K562 (cell line): Measurements from ENCODE around the gene YTHDC2. TPM values are rescaled to one million over a fixed set of nuclear protein-coding genes. Genes with fewer than 3 reads are reported as not detected.

ENCODE experiments used
- ATAC-seq: fragments of 200-7000 bp; cut with Tn5 transposase; 3 replicates; pipeline ENCODE4 v1.9.1; 2020; ENCODE audit warnings: moderate library complexity
- BruUV-seq: library from RNA; stranded (reverse); fragments of 400-500 nt; replicated peaks from 2 replicates; lab custom pipeline; 2021; lab: Mats Ljungman, UMichigan
- CTCF ChIA-PET: fragments of 300-600 bp; formaldehyde crosslinking; extraction: SDS; loops from one replicate; lab custom pipeline; 2021; ENCODE audit warnings: low intra/inter-chr PET ratio; lab: Yijun Ruan, JAX
- POLR2A ChIA-PET: fragments of 300-600, 350-650 bp; sonication (Branson Sonifier 250); formaldehyde crosslinking; extraction: SDS; loops from one replicate; lab custom pipeline; 2021; ENCODE audit warnings: antibody characterized with exemption, inconsistent platforms; lab: Yijun Ruan, JAX
- DNase-seq, 4 experiments: peaks; one replicate each; pipeline versions ENCODE4 v3.0.0 to v3.0.0-alpha.2; 2011 to 2018; ENCODE audit warnings: low spot score in 3 of 4, mixed read lengths in 3 of 4; ENCODE audit errors: extremely low read depth in 1 of 4
- FAIRE-seq: peaks from 2 replicates; lab custom pipeline; 2011; peaks lifted over from hg19 to GRCh38; lab: Jason Lieb, UNC
- H2AFZ ChIP-seq: 2 replicates; pipeline ENCODE4 v1.6.0; 2011; ENCODE audit warnings: low read depth, low read length, control low read depth, inconsistent platforms
- H3K27ac ChIP-seq: fragments of 200-600 bp; 3 replicates; pipeline ENCODE4 v1.8.0; 2011; ENCODE audit warnings: low read depth, mild to moderate bottlenecking, control low read depth, inconsistent platforms, low read length, moderate library complexity, mixed read lengths; ENCODE audit errors: extremely low read depth
- H3K27me3 ChIP-seq, 2 experiments: fragments of 300-600 bp in 1 of 2; 2 replicates in 1 of 2; 3 replicates in 1 of 2; pipeline versions ENCODE4 v1.6.0 to v1.8.0; 2011; ENCODE audit warnings: inconsistent platforms in 2 of 2, low read length in 2 of 2, mild to moderate bottlenecking in 1 of 2, mixed read lengths in 1 of 2, moderate library complexity in 1 of 2; ENCODE audit not compliant: control insufficient read depth in 2 of 2, insufficient read depth in 2 of 2
- H3K36me3 ChIP-seq: fragments of 300-600 bp; 3 replicates; pipeline ENCODE4 v1.8.0; 2011; ENCODE audit warnings: mild to moderate bottlenecking, low read length, inconsistent platforms; ENCODE audit not compliant: control insufficient read depth, insufficient read depth
- H3K4me1 ChIP-seq, 2 experiments: fragments of 200-600 bp in 1 of 2; replicated peaks in 1 of 2; 2 replicates in 1 of 2; 3 replicates in 1 of 2; pipeline versions ENCODE4 v1.5.1 to v1.8.0; 2011; ENCODE audit warnings: inconsistent platforms in 2 of 2, low read length in 2 of 2, mild to moderate bottlenecking in 1 of 2, mixed read lengths in 1 of 2, moderate library complexity in 1 of 2; ENCODE audit not compliant: control insufficient read depth in 2 of 2, insufficient read depth in 2 of 2
- H3K4me2 ChIP-seq: 2 replicates; pipeline ENCODE4 v1.6.1; 2011; ENCODE audit warnings: low read length, control low read depth, inconsistent platforms, mixed read lengths; ENCODE audit not compliant: insufficient read depth
- H3K4me3 ChIP-seq: fragments of 200-600 bp; sonication (generic), shearing (Covaris generic); 2 replicates; pipeline ENCODE4 v1.5.1; 2016; ENCODE audit warnings: control low read depth, inconsistent platforms
- H3K79me2 ChIP-seq: fragments of 200-600 bp; 3 replicates; pipeline ENCODE4 v1.8.0; 2011; ENCODE audit warnings: low read length, inconsistent platforms; ENCODE audit not compliant: control insufficient read depth, insufficient read depth
- H3K9ac ChIP-seq, 2 experiments: 2 replicates each; pipeline versions ENCODE4 v1.6.0 to v1.6.1; 2011; ENCODE audit warnings: low read depth in 2 of 2, low read length in 2 of 2, control low read depth in 1 of 2, inconsistent platforms in 1 of 2, mild to moderate bottlenecking in 1 of 2, mixed read lengths in 1 of 2; ENCODE audit not compliant: insufficient read depth in 1 of 2
- H3K9me1 ChIP-seq: one replicate; pipeline ENCODE4 v1.6.0; 2011; ENCODE audit warnings: inconsistent platforms, mild to moderate bottlenecking, low read length, moderate library complexity; ENCODE audit not compliant: control insufficient read depth, insufficient read depth
- H3K9me3 ChIP-seq: replicated peaks from 2 replicates; pipeline ENCODE4 v1.5.1; 2011; ENCODE audit warnings: low read depth, low read length, inconsistent platforms; ENCODE audit not compliant: control insufficient read depth, insufficient read depth
- H4K20me1 ChIP-seq: replicated peaks from 2 replicates; pipeline ENCODE4 v1.6.1; 2011; ENCODE audit warnings: low read length, inconsistent platforms, mixed read lengths; ENCODE audit not compliant: control insufficient read depth, insufficient read depth
- DEAF1 ChIP-seq: fragments of 450-650 bp; formaldehyde crosslinking; IDR thresholded peaks from 2 replicates; pipeline ENCODE4 v1.4.0; 2020; ENCODE audit warnings: mild to moderate bottlenecking, moderate library complexity
- LARP7 ChIP-seq: fragments of 450-650 bp; IDR thresholded peaks from 2 replicates; pipeline ENCODE4 v1.6.1; 2016
- MEF2A ChIP-seq: IDR thresholded peaks from 2 replicates; pipeline ENCODE4 v1.6.1; 2011; ENCODE audit warnings: low read depth, mild to moderate bottlenecking, low read length, moderate library complexity; ENCODE audit not compliant: control insufficient read depth
- NCOA6 ChIP-seq: fragments of 450-650 bp; IDR thresholded peaks from 2 replicates; pipeline ENCODE4 v1.6.1; 2017; ENCODE audit warnings: mild to moderate bottlenecking
- NFYB ChIP-seq: IDR thresholded peaks from 2 replicates; pipeline ENCODE4 v1.6.1; 2011; ENCODE audit warnings: mild to moderate bottlenecking, moderate library complexity; ENCODE audit not compliant: insufficient read length; ENCODE audit errors: extremely low read depth
- PML ChIP-seq: IDR thresholded peaks from 2 replicates; pipeline ENCODE4 v1.6.1; 2012; ENCODE audit warnings: low read length, inconsistent platforms
- POLR3G ChIP-seq: IDR thresholded peaks from 2 replicates; pipeline ENCODE4 v1.6.1; 2011; ENCODE audit not compliant: insufficient read length, insufficient replicate concordance; ENCODE audit errors: extremely low read depth
- PTTG1 ChIP-seq: fragments of 450-650 bp; IDR thresholded peaks from 2 replicates; pipeline ENCODE4 v1.6.1; 2016; ENCODE audit warnings: low read depth, mild to moderate bottlenecking, missing genetic modification characterization, missing compliant biosample characterization
- SIN3A ChIP-seq, 2 experiments: fragments of 150-350 bp in 1 of 2; IDR thresholded peaks; 2 replicates each; pipeline ENCODE4 v1.6.1; 2011 to 2016; ENCODE audit warnings: borderline replicate concordance in 2 of 2, low read depth in 2 of 2, low read length in 2 of 2, mild to moderate bottlenecking in 2 of 2, moderate library complexity in 2 of 2; ENCODE audit not compliant: control insufficient read depth in 1 of 2
- STAT6 ChIP-seq: sonication (generic); formaldehyde crosslinking; IDR thresholded peaks from 2 replicates; pipeline ENCODE4 v1.8.1; 2023; ENCODE audit warnings: mild to moderate bottlenecking, missing genetic modification reagents
- TAF15 ChIP-seq: fragments of 200-400 bp; formaldehyde crosslinking; IDR thresholded peaks from 2 replicates; pipeline ENCODE4 v1.6.1; 2017; ENCODE audit warnings: mild to moderate bottlenecking, low read depth, low read length, moderate library complexity
- U2AF2 ChIP-seq: fragments of 200-400 bp; formaldehyde crosslinking; optimal IDR thresholded peaks from 2 replicates; pipeline ENCODE3; 2017; ENCODE audit warnings: low read depth, mild to moderate bottlenecking, low read length
- ZNF212 ChIP-seq: fragments of 450-650 bp; formaldehyde crosslinking; IDR thresholded peaks from 2 replicates; pipeline ENCODE4 v1.4.0; 2020; ENCODE audit warnings: mild to moderate bottlenecking
- ZNF324 ChIP-seq: fragments of 250-450 bp; sonication (Bioruptor Pico); IDR thresholded peaks from 2 replicates; pipeline ENCODE4 v1.4.0; 2020; ENCODE audit warnings: mild to moderate bottlenecking
- ZNF639 ChIP-seq, 2 experiments: fragments of 200-800 bp in 1 of 2; sonication (Bioruptor generic) in 1 of 2; sonication (generic) in 1 of 2; formaldehyde crosslinking in 1 of 2; IDR thresholded peaks in 1 of 2; conservative IDR thresholded peaks in 1 of 2; 2 replicates each; pipeline versions ENCODE4 v1.5.0 to v1.6.1; 2016 to 2020; ENCODE audit warnings: missing compliant biosample characterization in 1 of 2, missing genetic modification characterization in 1 of 2, missing genetic modification reagents in 1 of 2
- WGBS: fragments of 100-300 bp; shearing (Covaris generic); methylation state at CpG from one replicate; pipeline ENCODE4 v1.1.6; 2016; ENCODE audit warnings: low coverage, mixed read lengths; ENCODE audit not compliant: insufficient coverage; ENCODE audit errors: missing lambda C conversion rate; 5-methylcytosine and 5-hydroxymethylcytosine counted together
- in situ Hi-C: fragments of 300-500 bp; cut with MboI; formaldehyde crosslinking; loops from 4 replicates; pipeline ENCODE4 v1.15.0; 2018; ENCODE audit warnings: inconsistent platforms, mixed read lengths
- intact Hi-C: fragments of 100-400 bp; cut with micrococcal nuclease; formaldehyde crosslinking; loops from 2 replicates; pipeline ENCODE4 v1.14.2; 2022
- polyA plus RNA-seq, 8 experiments: library from polyadenylated mRNA; depleted of rRNA in 4 of 8; stranded (reverse) in 5 of 8; unstranded in 3 of 8; fragments of >200 nt; fragmentation: Nextera tagmentation in 2 of 8; fragmentation: Illumina TruSeq in 1 of 8; extraction: Ambion mirVana in 2 of 8; extraction: Trizol in 1 of 8; gene quantifications; 2 replicates each; pipeline versions ENCODE4 v1.2.1 to v1.2.3, GENCODE V29; 2011 to 2014; ENCODE audit warnings: inconsistent platforms in 1 of 8, missing spikeins in 1 of 8
- total RNA-seq, 7 experiments: library from RNA; depleted of rRNA in 6 of 7; stranded (reverse); fragments of >200 nt in 6 of 7; fragmentation: Illumina TruSeq in 2 of 7; extraction: Trizol in 2 of 7; gene quantifications; 2 replicates each; pipeline versions ENCODE4 v1.2.1 to v1.2.3, GENCODE V29; 2011 to 2021; ENCODE audit warnings: low replicate concordance in 1 of 7

YTHDC2 gene
- total and polyA plus RNA-seq, 9 of the 15 experiments (the other 6 are each of a cell fraction or from before 2014, with no cell fraction given), result 2.7 to 21.6 (median 15.9) TPM

GRCh38 chr5:113578091-113578490 lies 64.6 kb downstream of the YTHDC2 start (continued):
- no peak for TF ChIP-seq PTTG1 (tag)
- TF ChIP-seq ZNF639 (CRISPR knock-in tag; conservative IDR thresholded peaks at IDR 0.05 in 1 of 2, IDR thresholded peaks at IDR 0.05 in 1 of 2), result no peak
- TF ChIP-seq TAF15, result no peak
- no peak for TF ChIP-seq PML

GRCh38 chr5:113581388-113581787 lies 67.9 kb downstream of the YTHDC2 start:
- Histone ChIP-seq H3K9me3 (no peaks in the 10 kb centered on the region), H3K4me3 (no peak overlapping the region), H2AFZ (no peak overlapping the region), H3K4me1 (peaks cover 0 to 5% of the 10 kb centered on the region in 2 experiments; a peak in 2 of 5 replicates), H3K4me2 (no peak overlapping the region), H3K27me3 (no peaks in the 10 kb centered on the region), H3K9me1 (no peaks in the 10 kb centered on the region), H3K9ac (no peak overlapping the region), H3K79me2 (no peaks in the 10 kb centered on the region), H3K36me3 (peaks cover 34% of the 10 kb centered on the region), H3K27ac (no peak overlapping the region), H4K20me1 (no peaks in the 10 kb centered on the region)
- CTCF ChIA-PET, result no interaction called here
- no peak for ATAC-seq
- in situ Hi-C loops, result no loop called here
- no TSS peak for BruUV-seq
- POLR2A ChIA-PET, result no interaction called here
- intact Hi-C loops, result no loop called here
- DNase-seq, result no peak
- no peak for FAIRE-seq
- 95% methylated on average over 2 of the region's 2 CpGs for WGBS
- TF ChIP-seq DEAF1, result no peak
- TF ChIP-seq ZNF324 (CRISPR knock-in tag), result no peak
- no peak for TF ChIP-seq LARP7
- no peak for TF ChIP-seq STAT6 (CRISPR knock-in tag)
- no peak for TF ChIP-seq MEF2A
- no peak for TF ChIP-seq POLR3G
- no peak for TF ChIP-seq NCOA6
- TF ChIP-seq U2AF2, result no peak
- no peak for TF ChIP-seq ZNF212 (CRISPR knock-in tag)
- TF ChIP-seq NFYB, result no peak
- no peak for TF ChIP-seq SIN3A (IDR thresholded peaks at IDR 0.05; ENCODE audit: borderline replicate concordance in 2 of 2, control insufficient read depth in 1 of 2, low read depth in 2 of 2, low read length in 2 of 2)
